Measurements from ENCODE around the gene RCBTB2. TPM values are rescaled to one million over a fixed set of nuclear protein-coding genes. Genes with fewer than 3 reads are reported as not detected.
"Not testable (repeated sequence)": the region's sequence is repeated elsewhere in the genome, so short reads cannot be mapped to it uniquely, and the experiment has no call there.

Gene RCBTB2
- 1.8 and 4.7 TPM in 2 replicates for total RNA-seq

DNA sequence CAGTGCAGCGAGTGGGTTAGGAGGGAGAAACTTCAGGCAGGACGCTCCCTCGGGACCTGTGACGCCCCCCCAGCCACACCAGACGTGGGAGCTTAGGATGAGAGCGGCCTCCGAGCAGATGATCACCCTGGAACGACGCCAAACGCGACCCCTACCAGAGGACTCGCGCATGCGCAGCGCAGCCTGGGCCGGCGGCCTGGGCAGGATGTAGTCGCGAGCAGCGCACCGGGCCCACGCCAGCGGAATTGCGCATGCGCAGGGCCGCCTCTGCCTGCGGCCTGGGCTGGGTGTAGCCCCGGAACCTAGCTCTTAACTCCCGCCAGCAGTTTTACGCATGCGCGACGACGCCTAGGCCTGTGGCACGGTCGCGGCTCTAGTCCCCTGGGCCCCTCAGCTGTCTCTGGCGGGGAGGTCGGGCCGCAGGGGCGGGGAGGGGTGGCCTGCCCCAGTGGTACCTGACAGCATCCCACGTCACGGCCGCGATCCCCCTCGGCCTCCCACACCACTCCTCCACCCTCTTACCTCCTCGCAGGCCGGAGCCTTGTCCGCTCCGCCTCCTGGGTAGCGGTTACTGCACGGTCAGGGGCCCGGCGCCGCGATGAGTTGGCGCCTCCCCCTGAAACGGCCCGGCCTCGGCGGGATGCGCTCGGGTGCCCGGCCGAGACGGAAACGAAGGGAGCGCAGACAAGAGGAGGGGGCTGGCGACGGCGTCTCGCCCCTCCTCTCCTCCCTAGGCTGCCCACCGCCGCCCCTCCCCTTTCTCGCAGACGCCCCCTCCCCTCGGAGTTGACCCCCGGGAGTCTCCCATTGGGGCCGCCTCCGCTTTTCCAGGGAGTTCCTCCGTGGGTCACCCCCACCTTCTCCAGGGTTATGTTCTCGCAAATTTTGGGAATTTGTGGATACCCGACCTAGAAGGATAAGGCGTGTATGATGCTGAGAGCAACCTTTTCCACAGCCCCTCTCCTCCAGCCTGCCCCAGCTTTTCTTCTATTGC, at the start of gene RCBTB2:
RCBTB2 (minus strand) TSS at position 575 of the 994 bp plus-strand sequence. CDS start 11,141 bp downstream, outside the sequence.
- Histone ChIP-seq H3K36me3 (ENCODE audit: control insufficient read depth, insufficient read depth, low read length) (no peaks in the 10 kb centered on the region), H3K4me3 (ENCODE audit: low read depth, low read length) (peak within 1 kb of the TSS; percentile 74)
- FAIRE-seq, result no peak

DNA sequence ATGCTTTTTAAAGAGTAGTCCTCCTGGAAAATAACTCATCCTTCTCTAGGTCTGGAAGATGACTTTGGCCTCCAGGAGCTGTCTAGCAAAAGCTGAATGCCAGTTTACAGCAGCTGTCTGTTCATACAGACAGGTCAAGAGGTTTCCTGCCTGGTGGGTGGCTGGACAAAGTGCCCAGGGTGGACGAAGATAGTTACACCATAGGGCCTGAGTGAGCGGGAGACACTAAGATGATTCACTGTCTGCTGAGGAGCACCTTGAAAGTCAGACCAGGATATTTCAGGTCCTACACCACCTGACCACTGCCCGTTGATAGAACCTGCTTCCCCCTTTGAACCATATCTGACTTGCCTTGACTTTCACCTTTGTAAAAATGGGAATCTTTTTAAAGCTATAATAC, 49.2 kb upstream of the RCBTB2 start:
- H3K36me3 ChIP-seq (ENCODE audit: control insufficient read depth, insufficient read depth, low read length), result no peaks in the 10 kb centered on the region
- no peaks in the 10 kb centered on the region for H3K27me3 ChIP-seq (ENCODE audit: control insufficient read depth, insufficient read depth, low read length)
- no peak overlapping the region for H3K4me3 ChIP-seq (ENCODE audit: low read depth, low read length)
- TF ChIP-seq, protein P1, sequence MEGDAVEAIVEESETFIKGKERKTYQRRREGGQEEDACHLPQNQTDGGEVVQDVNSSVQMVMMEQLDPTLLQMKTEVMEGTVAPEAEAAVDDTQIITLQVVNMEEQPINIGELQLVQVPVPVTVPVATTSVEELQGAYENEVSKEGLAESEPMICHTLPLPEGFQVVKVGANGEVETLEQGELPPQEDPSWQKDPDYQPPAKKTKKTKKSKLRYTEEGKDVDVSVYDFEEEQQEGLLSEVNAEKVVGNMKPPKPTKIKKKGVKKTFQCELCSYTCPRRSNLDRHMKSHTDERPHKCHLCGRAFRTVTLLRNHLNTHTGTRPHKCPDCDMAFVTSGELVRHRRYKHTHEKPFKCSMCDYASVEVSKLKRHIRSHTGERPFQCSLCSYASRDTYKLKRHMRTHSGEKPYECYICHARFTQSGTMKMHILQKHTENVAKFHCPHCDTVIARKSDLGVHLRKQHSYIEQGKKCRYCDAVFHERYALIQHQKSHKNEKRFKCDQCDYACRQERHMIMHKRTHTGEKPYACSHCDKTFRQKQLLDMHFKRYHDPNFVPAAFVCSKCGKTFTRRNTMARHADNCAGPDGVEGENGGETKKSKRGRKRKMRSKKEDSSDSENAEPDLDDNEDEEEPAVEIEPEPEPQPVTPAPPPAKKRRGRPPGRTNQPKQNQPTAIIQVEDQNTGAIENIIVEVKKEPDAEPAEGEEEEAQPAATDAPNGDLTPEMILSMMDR (IDR thresholded peaks at IDR 0.05; ENCODE audit: insufficient read depth, low read length, severe bottlenecking), result no peak
- no peak for DNase-seq (ENCODE audit: low read depth)
- no peak for FAIRE-seq

More for the DNA sequence above, at the start of gene RCBTB2:
- peak; percentile 91 for DNase-seq (ENCODE audit: low read depth)
- H3K27me3 ChIP-seq (ENCODE audit: control insufficient read depth, insufficient read depth, low read length), result no peaks in the 10 kb centered on the region
- TF ChIP-seq, protein P1 (IDR thresholded peaks at IDR 0.05; ENCODE audit: insufficient read depth, low read length, severe bottlenecking), result no peak

DNA sequence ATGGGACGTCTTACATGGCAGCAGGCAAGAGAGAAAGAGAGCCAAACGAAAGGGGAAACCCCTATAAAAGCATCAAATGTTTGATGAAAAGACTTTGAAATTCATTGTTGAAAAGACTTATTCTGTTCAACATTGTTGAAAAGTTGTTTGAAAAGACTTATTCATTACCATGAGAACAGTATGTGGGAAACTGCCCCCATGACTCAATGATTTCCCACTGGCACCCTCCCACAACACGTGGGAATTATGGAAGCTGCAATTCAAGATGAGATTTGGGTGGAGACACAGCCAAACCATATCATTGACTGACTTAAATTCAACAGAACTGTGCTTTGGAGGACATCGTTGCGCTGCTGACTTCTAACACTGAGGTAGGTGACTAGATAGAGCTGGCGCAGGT, 48.0 kb upstream of the RCBTB2 start:
- Histone ChIP-seq H3K27me3 (ENCODE audit: control insufficient read depth, insufficient read depth, low read length) (no peaks in the 10 kb centered on the region), H3K36me3 (ENCODE audit: control insufficient read depth, insufficient read depth, low read length) (no peaks in the 10 kb centered on the region), H3K4me3 (ENCODE audit: low read depth, low read length) (no peak overlapping the region)
- TF ChIP-seq, protein P1 (IDR thresholded peaks at IDR 0.05; ENCODE audit: insufficient read depth, low read length, severe bottlenecking), result no peak
- FAIRE-seq, result no peak
- DNase-seq (ENCODE audit: low read depth), result no peak

GRCh38 chr13:48580185-48580803, 47.4 kb upstream of the RCBTB2 start:
- FAIRE-seq (no peak), DNase-seq (ENCODE audit: low read depth) (peak; percentile 64)
- Histone ChIP-seq H3K36me3 (ENCODE audit: control insufficient read depth, insufficient read depth, low read length) (no peaks in the 10 kb centered on the region), H3K4me3 (ENCODE audit: low read depth, low read length) (no peak overlapping the region), H3K27me3 (ENCODE audit: control insufficient read depth, insufficient read depth, low read length) (no peaks in the 10 kb centered on the region)
- TF ChIP-seq, protein P1 (IDR thresholded peaks at IDR 0.05; ENCODE audit: insufficient read depth, low read length, severe bottlenecking), result peak; percentile 47

DNA sequence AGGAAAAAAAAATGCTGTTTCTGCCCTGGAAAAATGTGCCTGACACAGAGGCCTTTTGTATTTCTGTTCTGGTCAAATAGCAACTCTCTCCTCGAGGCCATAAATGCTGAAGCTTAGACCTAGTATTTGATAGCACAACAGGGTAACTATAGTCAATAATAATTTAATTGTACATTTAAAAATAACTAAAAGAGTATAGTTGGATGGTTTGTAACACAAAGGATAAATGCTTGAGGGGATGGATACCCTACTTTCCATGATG, 47.0 kb upstream of the RCBTB2 start:
- not testable (repeated sequence) for FAIRE-seq; H3K27me3 ChIP-seq (ENCODE audit: control insufficient read depth, insufficient read depth, low read length); H3K4me3 ChIP-seq (ENCODE audit: low read depth, low read length); DNase-seq (ENCODE audit: low read depth); H3K36me3 ChIP-seq (ENCODE audit: control insufficient read depth, insufficient read depth, low read length)

DNA sequence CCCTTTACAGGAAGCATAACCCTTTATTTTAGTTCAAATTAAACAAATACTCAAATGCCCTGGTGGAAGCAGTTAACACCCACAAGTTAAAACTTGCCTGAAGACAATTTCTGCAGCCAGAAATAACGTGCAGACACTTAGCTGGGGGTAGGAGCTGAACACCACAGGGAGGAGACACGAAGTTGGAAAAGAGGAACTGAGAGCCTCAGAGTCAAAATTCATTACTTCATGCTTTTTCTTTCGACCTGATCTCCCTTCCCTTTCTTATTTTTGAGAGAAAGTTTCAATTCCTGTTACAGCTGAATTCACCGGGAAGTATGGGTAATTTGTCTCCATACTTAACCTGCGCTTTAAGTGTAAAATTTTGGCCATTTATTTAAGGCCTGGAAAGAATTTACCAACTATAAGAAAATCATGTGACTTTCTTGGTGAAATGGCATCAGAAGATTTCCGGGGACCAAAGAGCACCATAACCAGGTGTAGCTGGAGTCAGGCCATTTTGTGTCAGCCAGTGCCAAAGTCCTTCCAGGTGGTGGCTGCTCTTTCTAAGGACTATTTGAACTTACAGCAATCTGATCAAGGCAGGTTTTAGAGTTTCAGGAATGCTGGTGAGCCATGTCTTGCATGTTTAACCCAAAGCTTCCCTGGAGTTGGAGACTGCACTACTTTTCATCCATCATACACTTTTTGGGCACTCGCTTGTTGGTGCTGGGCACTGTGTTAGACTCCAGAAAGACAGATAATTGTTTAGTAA, 46.5 kb upstream of the RCBTB2 start:
- FAIRE-seq, result no peak
- H3K27me3 ChIP-seq (ENCODE audit: control insufficient read depth, insufficient read depth, low read length), result no peaks in the 10 kb centered on the region
- TF ChIP-seq, protein P1 (IDR thresholded peaks at IDR 0.05; ENCODE audit: insufficient read depth, low read length, severe bottlenecking), result no peak
- no peak overlapping the region for H3K4me3 ChIP-seq (ENCODE audit: low read depth, low read length)
- DNase-seq (ENCODE audit: low read depth), result peak; percentile 64
- no peaks in the 10 kb centered on the region for H3K36me3 ChIP-seq (ENCODE audit: control insufficient read depth, insufficient read depth, low read length)

Data from bronchial epithelial cell (primary cell).